ENCODE data around the gene KAZN.

KAZN gene

GRCh38 chr1:14725238-14725637 is 126.8 kb downstream of the KAZN start:
- no peak overlapping the region for H3K4me2 ChIP-seq (ENCODE audit: low read length)

GRCh38 chr1:14725695-14726094 is 127.2 kb downstream of the KAZN start:
- Histone ChIP-seq H3K27me3 (ENCODE audit: insufficient read depth, low read length) (peaks cover 6% of the 10 kb centered on the region), H3K9me2 (ENCODE audit: low read depth, low read length) (no peaks in the 10 kb centered on the region), H3K4me3 (ENCODE audit: low read depth, low read length, poor library complexity, severe bottlenecking) (no peak overlapping the region), H3K79me2 (ENCODE audit: insufficient read depth, low read length) (no peaks in the 10 kb centered on the region), H4K20me1 (ENCODE audit: insufficient read depth, low read length) (no peaks in the 10 kb centered on the region), H3K9me3 (ENCODE audit: low read length) (no peaks in the 10 kb centered on the region), H3K4me1 (ENCODE audit: insufficient read depth, low read length, severe bottlenecking) (no peaks in the 10 kb centered on the region), H3K9ac (ENCODE audit: low read length) (no peak overlapping the region), H3K27ac (ENCODE audit: low read depth, low read length, poor library complexity, severe bottlenecking) (no peak overlapping the region), H3F3A (ENCODE audit: insufficient read depth, low read length) (no peaks in the 10 kb centered on the region), H2AFZ (ENCODE audit: low read length) (no peak overlapping the region), H3K4me2 (ENCODE audit: low read length) (no peak overlapping the region), H3K36me3 (ENCODE audit: insufficient read depth, low read length) (no peaks in the 10 kb centered on the region)
- no peak for TF ChIP-seq EZH2 (IDR thresholded peaks at IDR 0.05; ENCODE audit: borderline replicate concordance, low read length)
- TF ChIP-seq, protein P1, sequence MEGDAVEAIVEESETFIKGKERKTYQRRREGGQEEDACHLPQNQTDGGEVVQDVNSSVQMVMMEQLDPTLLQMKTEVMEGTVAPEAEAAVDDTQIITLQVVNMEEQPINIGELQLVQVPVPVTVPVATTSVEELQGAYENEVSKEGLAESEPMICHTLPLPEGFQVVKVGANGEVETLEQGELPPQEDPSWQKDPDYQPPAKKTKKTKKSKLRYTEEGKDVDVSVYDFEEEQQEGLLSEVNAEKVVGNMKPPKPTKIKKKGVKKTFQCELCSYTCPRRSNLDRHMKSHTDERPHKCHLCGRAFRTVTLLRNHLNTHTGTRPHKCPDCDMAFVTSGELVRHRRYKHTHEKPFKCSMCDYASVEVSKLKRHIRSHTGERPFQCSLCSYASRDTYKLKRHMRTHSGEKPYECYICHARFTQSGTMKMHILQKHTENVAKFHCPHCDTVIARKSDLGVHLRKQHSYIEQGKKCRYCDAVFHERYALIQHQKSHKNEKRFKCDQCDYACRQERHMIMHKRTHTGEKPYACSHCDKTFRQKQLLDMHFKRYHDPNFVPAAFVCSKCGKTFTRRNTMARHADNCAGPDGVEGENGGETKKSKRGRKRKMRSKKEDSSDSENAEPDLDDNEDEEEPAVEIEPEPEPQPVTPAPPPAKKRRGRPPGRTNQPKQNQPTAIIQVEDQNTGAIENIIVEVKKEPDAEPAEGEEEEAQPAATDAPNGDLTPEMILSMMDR (IDR thresholded peaks at IDR 0.05; ENCODE audit: low read length), result no peak

More at GRCh38 chr1:14725238-14725637, 126.8 kb downstream of the KAZN start:
- no peaks in the 10 kb centered on the region for H3K79me2 ChIP-seq (ENCODE audit: insufficient read depth, low read length)
- no peak overlapping the region for H3K4me3 ChIP-seq (ENCODE audit: low read depth, low read length, poor library complexity, severe bottlenecking)
- H3K9me2 ChIP-seq (ENCODE audit: low read depth, low read length), result no peaks in the 10 kb centered on the region
- H3K36me3 ChIP-seq (ENCODE audit: insufficient read depth, low read length), result no peaks in the 10 kb centered on the region
- no peaks in the 10 kb centered on the region for H3F3A ChIP-seq (ENCODE audit: insufficient read depth, low read length)
- H4K20me1 ChIP-seq (ENCODE audit: insufficient read depth, low read length), result no peaks in the 10 kb centered on the region
- no peak for TF ChIP-seq EZH2 (IDR thresholded peaks at IDR 0.05; ENCODE audit: borderline replicate concordance, low read length)
- TF ChIP-seq, protein P1 (IDR thresholded peaks at IDR 0.05; ENCODE audit: low read length), result no peak
- no peaks in the 10 kb centered on the region for H3K9me3 ChIP-seq (ENCODE audit: low read length)
- H2AFZ ChIP-seq (ENCODE audit: low read length), result no peak overlapping the region
- no peak overlapping the region for H3K27ac ChIP-seq (ENCODE audit: low read depth, low read length, poor library complexity, severe bottlenecking)
- H3K27me3 ChIP-seq (ENCODE audit: insufficient read depth, low read length), result peaks cover 6% of the 10 kb centered on the region
- no peak overlapping the region for H3K9ac ChIP-seq (ENCODE audit: low read length)
- no peaks in the 10 kb centered on the region for H3K4me1 ChIP-seq (ENCODE audit: insufficient read depth, low read length, severe bottlenecking)

- H3F3A ChIP-seq (ENCODE audit: insufficient read depth, low read length), result no peaks in the 10 kb centered on the region
- no peak overlapping the region for H3K27ac ChIP-seq (ENCODE audit: low read depth, low read length, poor library complexity, severe bottlenecking)
- H3K36me3 ChIP-seq (ENCODE audit: insufficient read depth, low read length), result no peaks in the 10 kb centered on the region
- H4K20me1 ChIP-seq (ENCODE audit: insufficient read depth, low read length), result no peaks in the 10 kb centered on the region
- no peaks in the 10 kb centered on the region for H3K79me2 ChIP-seq (ENCODE audit: insufficient read depth, low read length)
- no peak overlapping the region for H3K4me3 ChIP-seq (ENCODE audit: low read depth, low read length, poor library complexity, severe bottlenecking)
- TF ChIP-seq EZH2 (IDR thresholded peaks at IDR 0.05; ENCODE audit: borderline replicate concordance, low read length), result no peak
- TF ChIP-seq, protein P1 (IDR thresholded peaks at IDR 0.05; ENCODE audit: low read length), result no peak
- H3K4me2 ChIP-seq (ENCODE audit: low read length), result no peak overlapping the region
- H3K9me3 ChIP-seq (ENCODE audit: low read length), result no peaks in the 10 kb centered on the region
- no peaks in the 10 kb centered on the region for H3K9me2 ChIP-seq (ENCODE audit: low read depth, low read length)
- no peak overlapping the region for H2AFZ ChIP-seq (ENCODE audit: low read length)
- no peaks in the 10 kb centered on the region for H3K4me1 ChIP-seq (ENCODE audit: insufficient read depth, low read length, severe bottlenecking)
- no peak overlapping the region for H3K9ac ChIP-seq (ENCODE audit: low read length)
- peaks cover 6% of the 10 kb centered on the region for H3K27me3 ChIP-seq (ENCODE audit: insufficient read depth, low read length)
Measured at GRCh38 chr1:14726606-14727005, 128.1 kb downstream of the KAZN start.
